Inflammatory macrophage (primary cell): ENCODE results near the gene EYA2.
A peak's percentile ranks its signal among the peaks of the same experiment; 100 is the strongest.

Experiments
- DNase-seq, 2 donors: peaks; one replicate each; pipeline ENCODE4 v3.0.0-alpha.2; 2020 to 2022

Gene EYA2

DNA sequence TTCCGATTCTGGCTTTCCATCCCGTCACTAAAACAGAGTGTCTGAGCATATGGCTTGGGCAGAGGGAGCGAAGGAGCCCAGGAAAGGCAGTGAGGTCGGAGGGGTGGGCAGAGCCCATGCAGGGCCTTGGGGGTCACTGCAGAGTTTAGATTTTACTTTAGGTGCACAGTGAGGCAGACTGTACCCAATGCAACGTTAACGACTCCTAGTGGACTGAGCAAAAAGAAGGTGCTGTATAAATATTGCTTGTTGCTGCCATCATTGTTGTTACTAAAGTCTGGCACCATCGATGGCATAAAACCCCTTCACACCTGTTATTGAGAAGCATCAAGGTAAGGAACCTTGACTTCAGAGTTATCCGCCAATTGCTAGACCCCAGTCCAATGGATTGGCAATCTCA lies 119.0 kb downstream of the EYA2 start:
- no peak for DNase-seq

DNA sequence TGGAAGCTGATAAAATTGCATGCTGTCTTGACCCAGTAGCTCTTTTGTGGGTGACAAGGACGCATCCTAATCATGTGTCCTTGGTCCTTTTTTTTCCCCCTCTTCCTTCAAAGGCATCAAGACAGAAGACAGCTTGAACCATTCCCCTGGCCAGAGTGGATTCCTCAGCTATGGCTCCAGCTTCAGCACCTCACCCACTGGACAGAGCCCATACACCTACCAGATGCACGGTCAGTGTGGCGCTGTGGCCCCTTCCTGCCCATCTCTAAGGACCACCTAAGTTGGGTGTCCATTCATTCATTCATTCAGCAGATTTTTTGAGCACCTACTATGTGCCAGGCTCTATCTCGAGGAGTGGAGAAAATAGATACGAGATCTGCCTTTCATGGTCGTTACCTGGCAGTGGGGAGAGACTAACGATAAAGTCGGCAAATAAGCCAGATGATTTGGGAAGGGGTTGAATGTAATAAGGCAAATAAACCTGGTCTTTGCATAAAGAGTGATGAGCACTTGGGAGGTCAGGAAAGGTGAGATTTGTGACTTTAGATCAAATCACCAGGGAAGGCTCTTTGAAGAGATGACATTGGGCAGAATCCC lies 121.5 kb downstream of the EYA2 start:
- DNase-seq, result no peak

DNA sequence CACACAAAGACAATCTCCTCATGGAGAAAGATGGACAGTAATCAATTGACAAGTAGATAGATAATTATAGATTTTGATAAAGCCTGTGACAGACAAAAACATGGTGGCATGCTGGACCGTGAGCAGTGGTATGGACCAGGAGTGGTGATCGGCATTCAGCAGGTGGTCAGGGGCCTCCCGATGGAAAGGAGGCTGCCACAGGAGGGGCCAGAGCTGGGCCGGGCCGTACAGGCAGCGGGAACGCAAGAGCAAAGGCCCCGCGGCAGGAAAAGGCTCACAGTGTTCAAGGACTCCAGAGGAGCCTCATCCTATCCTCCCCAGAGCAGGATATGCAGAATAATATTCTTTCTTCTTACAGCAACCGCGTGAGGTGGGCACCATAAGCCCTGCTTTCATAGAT lies 123.7 kb downstream of the EYA2 start:
- DNase-seq, result no peak

DNA sequence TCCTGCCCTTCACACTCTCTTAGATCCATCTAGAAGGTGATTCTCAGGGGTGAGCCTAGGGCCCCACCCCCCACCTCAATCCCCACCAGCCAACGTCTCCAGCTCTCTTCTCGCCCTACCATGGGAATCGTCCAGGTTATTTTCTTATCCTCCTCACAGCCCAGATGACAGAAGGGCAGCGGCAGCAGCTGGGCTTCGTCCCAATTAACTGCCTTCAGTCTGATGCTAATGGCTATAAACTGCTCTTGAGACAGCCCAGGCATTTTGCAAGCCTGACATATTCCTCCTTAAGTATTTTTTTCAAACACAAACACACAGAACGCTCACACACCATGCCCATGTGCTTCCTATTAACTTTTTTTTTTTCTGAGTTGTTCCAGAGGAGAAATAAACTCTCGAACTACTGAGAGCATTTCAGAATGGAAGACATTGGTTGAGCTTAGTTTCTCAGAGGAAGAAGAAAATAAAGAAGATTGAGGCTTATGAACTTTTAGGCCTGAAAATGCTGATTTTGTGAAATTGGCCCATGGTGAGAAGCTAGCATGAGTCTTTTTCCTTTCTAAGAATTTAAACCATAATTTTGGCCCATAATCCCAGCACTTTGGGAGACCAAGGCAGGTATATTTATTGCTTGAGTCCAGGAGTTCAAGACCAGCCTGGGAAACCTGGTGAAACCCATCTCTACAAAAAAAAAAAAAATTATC lies 124.6 kb downstream of the EYA2 start:
- DNase-seq, result no peak

DNA sequence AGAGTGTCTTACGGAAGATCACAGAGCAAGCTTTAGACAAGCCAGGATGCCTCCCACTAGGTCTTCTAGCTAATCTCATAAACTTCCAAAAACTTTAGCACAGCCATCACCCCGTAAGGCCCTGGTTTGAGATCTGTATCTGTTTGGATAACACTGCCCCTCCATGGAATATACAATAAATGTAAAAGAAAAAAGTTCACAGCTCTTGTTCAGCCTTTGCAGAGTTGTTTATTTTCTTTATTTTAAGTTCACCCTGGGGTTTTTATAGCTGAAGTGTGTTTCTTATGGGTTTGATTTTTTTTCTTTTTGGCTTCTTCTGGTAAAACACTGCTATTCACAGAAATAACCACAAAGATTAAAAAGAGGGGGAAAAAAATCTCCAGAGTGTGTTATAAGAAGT lies 125.6 kb downstream of the EYA2 start:
- no peak for DNase-seq

DNA sequence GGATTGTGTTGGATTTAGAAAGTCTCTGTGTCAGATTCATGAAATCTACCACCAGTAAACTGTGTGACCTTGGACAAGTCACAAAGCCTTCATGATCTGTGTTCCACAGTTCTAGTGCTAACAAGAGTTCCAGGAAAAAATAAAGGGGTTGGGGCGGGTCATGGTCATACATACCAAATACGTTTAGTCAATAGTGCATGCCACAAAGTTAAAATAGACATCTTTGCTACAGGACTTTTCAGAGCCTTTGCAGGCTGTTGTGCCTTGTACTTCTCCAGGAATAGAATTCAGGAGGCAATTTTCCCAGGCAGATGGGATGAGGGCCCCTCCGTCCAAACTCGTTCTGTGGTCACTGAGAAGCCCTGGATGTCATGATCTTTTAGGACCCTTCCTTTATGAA lies 127.2 kb downstream of the EYA2 start:
- DNase-seq, result no peak

DNA sequence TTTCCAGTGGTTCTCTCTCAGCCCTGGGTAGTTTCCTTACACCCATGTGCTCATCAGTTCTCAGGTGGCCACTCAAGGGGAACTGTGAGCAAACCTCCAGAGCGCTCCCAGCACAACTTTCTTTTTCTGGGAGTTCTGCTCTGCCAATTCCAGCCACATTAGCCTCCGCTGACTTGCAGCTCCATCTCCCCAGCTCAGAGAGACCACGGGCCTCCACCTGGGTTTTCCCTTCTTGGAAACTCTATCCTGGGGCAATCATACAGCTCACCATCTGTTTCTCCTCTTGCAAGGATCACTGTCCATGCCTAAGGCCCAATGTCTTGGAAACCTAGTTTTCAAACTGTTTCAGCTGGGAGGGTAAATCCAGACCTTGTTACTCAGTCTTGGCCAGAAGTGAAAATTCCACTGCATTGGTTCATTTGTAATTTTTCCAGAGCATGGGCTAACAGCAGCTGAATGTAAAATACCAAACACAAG lies 129.9 kb downstream of the EYA2 start:
- DNase-seq, result no peak

DNA sequence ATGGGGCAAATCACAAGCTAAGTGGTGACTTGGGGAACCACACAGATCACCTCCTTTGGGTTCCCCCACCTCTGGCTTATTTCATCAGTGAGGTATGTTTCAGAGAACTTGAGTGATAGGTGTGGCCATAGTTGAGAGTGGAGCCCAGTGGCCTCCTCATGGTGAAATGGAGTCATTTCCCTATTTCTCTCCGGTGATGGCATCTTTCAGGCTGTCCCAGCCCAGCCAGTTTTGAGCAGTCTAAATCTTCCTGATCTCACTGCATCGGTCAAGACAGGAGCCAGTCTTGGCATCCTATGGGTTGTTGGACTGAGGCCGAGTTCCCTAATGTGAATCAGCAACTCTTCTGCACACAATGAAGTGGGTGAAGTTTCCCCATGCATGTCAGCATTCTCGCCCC lies 132.4 kb downstream of the EYA2 start:
- DNase-seq, result peak; percentile 9 to 18

DNA sequence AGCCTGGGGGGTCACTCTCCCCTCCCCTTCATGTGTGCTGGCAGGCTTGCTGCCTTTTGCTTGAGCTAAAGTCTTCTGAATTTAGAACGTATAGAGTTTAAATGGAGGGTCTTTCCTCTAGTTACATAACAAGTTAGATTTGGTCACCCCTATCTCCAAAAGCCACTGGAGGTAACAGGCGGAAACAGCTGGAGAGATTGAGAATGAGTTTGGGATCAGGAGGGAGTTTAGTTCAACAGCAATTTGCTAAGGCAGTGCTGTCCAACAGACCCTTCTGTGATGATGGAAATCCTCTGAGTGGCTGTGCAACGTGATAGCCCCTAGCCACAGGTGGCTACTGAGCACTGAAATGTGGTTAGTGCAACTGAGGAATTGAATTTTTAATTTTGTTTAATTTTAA lies 132.8 kb downstream of the EYA2 start:
- DNase-seq, result no peak

DNA sequence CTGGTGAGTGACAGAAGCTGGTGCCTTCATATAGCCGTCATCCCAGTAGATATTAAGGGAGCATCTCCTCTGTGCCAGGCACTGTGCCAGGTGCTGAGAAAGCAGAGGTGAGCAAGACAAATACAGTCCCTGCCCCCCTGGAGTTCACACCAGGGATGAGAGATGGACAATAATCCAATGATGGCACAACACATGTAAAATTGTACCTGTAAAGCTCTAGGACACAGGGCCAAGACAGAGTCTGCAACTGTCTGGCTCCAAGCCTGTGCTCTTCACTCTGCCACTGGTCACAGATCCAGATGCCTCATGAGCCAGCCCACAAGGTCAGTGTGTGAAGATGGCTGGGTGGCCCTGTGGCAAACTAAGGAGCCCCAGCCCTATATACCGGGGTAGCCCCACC lies 133.8 kb downstream of the EYA2 start:
- DNase-seq, result no peak

DNA sequence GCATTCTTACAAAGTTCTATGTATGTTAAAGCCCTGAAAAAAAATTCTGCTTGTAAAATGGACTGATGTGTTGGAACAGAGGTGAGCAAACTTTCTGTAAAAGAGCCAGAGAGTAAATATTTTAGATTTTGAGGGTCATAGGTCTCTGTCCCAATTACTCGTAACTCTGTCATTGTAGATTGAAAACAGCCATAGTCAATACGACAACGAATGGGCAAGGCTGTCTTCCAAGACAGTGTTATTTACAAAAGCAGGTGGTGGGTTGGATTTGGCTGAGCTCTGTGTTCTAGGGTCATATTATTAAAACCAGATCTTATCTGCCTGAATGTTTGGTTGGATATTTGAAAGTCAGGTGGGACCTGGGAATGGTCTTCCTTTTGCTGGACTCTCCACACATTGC lies 135.2 kb downstream of the EYA2 start:
- no peak for DNase-seq

DNA sequence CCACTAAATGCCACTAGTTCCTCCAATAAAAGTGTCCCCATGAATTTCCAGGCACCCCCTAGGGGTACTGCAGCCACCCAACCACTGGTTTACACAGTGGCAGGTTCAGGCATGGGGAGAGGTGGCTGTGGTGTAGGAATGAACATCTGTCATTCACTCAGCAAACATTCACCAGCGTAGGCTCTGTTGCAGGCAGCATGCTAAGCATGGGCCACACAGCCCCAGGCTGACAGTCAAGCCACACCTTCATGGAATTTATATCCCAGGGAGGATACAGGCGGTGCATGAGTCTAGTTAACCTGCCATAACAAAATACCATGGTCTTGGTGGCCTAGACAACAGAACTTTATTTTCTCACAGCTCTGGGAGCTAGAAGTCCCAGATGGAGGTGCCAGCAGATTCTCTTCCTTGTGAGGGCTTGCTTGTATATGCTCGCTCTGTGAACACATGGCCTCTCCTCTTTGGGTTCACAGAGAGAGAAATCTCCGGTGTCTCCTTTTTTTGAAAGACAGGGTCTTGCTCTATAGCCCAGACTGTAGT lies 135.7 kb downstream of the EYA2 start:
- no peak for DNase-seq

DNA sequence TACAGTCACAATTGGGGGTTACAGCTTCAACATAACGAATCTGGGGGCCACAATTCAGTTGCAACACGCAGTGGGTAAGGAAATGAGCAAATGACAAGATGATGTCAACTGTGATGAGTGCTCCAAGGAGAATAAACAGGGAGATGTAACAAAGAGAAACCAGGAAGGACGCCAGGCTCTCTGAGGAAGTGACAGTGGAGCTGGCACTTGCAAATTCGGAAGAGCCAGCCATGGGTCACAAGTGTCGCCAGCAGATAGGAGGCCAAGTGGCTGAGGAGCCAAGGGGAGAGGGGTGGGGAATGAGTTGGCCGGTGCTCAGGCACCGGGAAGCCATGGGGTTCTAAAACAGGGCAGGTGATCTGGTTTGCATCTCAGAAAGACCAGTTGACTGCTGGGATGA lies 136.4 kb downstream of the EYA2 start:
- DNase-seq, result peak; percentile 45 to 61

DNA sequence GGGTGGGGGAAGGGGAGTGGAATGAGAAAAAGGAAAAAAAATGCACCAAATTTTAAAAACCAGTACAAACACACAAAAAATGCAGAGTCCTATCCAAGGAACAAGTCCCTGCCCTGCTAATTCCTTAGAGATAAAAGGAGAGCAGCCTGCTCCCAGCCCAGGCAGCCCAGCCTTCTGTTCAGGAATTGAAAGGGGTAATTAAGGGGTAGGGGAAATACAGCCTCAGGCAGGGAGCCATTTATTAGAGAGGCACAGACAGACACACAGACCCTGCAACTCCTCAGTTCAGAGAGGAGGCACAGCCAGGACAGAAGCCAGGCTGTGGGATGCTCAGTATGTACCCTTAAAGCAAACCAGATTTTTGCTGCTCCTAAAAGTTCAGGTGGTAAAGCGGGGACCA lies 137.2 kb downstream of the EYA2 start:
- no peak for DNase-seq

DNA sequence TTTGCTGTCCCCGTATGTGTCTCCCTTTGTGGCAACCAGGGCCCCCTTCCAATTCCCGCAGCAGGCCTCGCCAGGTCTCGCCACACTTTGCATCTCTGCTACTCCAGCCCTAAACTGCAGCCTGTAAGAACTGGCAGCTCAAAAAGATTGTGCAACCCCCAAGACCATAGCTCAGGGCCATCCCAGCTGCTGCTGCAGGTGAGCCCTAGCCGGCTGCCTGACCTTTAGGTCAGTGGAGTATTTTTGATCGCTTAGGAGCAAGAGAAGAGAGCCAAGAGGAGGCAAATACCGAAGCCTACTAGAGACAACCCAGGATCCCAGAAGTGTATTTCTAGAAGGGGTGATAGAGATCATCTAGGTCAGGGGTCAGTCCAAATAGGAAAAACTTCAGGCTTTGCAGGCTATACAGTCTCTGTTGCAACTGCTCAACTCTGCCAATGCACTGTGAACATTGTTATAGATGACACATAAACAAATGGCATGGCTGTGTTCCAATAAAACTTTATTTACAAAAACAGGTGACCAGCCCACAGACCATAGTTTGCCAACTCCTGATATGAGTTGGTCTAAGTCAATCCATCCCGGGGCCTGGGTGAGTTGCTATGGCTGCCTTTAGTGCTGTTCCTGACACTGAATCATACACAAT lies 138.4 kb downstream of the EYA2 start:
- no peak for DNase-seq

DNA sequence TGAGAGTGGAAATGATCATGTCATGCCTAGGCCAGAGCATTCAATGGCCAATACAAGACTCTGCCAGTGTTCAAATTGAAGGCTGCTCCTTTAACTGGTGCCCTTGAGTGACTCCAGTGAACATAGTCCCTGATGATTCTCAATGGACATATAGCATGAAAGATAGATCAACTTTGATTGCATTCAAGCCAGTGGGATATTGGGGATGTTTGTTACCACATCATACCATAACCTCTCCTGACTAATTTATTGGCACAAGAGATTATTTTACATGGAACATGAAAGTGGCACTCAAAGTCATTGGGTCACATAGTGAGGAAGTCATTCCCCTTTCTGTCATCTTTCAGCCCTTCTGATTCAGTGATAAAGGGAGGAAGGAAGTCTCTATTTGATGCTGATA lies 139.0 kb downstream of the EYA2 start:
- no peak for DNase-seq

DNA sequence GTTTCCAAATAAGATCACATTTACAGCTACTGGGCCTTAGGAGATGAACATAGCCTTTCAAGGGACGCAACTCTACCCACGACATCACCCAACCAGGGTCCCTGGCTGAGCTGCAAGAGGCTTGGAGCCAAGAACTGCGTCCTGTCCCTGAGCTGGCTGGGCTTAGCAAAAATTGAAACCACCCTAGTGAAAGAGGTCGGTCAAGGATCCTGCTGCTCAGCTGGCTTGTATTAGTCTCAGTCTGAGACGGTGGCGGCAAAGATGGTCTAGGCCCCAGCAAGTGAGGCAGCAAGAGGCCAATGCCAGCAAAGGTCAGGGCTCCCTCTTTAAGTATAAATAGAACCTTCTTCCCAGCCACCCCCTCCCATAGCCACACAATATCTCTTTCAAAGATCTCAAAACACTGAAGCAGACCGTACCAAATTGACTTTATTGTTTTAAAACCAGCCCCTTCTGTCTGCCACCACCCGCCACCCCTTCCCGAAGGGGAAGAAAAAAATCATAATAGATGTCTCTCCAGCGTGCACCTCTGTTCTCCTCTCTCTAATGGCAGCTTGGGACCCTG lies 140.5 kb downstream of the EYA2 start:
- DNase-seq, result no peak

DNA sequence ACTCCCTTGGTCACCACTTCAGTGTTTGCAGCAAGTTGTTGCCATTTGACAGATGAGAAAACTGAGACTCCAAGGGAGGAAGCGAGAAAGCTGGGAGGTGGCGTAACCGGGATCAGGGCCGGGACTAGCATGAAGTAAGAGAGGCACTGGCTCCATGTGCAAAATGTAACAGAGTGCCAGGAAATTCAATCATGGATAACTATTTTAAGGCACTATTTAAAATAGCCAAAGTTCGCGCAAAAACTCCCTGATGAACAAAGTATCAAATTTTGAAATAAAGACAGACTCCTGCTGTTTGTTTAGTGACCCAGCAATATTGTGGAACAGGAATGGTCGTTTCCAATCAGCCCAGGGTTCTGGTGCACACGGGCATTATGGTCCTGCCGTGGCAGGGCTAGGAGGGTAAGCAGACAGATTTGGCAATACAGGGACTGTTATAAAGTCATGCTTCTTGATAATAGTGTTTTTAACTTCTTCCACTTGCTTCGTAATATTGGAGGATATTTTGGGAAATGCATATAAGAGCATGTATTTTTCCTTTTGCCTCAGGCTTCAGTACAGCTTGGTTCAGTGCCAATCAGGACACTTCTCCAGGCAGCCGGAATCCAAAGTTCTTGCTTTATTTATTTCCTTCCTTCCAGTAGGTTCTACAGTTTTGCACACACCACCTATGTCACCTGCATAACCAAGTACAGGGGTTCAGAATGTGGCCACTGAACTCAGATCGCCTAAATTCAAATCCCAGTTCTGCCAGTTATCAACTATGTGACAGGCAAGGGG lies 141.6 kb downstream of the EYA2 start:
- no peak for DNase-seq

DNA sequence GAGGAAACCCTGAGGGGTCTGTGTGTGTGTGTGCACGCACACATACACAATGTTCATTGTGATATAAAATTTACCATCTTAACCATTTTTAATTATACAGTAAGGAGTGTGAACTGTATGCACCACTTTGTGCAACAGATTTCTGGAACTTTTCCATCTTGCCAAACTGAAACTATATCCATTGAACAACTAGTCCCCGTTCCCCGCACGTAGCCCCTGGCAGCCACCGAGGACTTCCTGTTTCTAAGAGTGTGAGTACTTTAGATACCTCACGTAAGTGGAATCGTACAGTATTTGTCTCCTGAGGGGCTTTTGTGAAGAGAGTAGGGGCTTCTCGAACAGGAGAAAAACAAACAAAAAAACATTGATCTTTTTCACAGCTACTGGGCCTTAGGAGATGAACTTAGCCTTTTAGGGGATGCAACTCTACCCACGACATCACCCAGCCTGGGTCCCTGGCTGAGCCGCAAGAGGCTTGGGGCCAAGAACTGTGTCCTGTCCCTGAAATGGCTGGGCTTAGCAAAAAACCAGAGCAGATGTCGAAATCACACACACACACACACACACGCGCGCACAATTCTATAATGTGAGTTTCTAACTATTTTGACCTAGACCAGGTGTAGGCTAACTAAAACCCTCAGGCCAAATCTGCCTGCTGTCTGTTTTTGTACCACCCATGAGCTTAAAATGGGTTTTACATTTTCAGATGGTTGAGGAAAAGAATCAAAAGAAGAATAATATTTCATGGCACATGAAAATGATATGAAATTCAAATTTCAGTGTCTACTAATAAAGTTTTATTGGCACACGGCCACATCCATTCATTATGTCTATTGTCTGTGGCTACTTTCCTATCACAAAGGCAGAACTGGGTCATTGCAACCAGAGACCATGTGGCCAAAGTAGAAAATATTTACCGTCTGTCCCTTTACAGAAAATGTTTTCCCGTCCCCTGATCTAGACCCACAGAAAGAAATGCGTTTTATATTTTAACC lies 144.2 kb downstream of the EYA2 start:
- DNase-seq, result peak in 1 of 2 donors; percentile 6

DNA sequence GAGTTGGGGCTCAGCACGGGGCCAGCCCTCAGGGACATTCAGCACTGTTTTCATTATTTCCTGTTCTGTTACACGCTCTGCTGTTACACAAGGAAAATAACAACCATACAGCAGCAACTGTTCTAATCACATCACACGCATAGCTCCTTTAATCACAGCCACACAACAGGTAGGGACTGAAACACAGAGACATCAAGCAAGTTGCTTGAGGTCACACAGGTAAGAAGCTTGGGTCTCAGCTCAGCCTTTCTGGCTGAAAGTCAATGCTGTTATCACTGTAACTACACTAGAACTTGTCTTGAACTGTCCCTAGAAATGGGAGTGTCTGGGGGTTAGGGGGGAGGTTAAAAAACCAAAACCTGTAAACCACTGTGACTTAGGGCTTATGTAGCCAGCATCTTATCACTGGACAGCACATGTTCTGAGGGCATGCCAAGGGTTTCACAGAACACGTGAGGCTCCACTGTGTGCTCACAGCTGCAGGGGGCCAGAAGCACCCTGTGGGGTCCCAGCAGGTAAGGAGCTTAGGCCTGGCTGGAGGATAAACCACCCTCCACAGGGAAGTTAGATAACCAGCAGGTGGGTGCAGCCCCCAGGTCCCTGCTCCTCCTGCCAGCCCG lies 146.0 kb downstream of the EYA2 start:
- DNase-seq, result no peak

DNA sequence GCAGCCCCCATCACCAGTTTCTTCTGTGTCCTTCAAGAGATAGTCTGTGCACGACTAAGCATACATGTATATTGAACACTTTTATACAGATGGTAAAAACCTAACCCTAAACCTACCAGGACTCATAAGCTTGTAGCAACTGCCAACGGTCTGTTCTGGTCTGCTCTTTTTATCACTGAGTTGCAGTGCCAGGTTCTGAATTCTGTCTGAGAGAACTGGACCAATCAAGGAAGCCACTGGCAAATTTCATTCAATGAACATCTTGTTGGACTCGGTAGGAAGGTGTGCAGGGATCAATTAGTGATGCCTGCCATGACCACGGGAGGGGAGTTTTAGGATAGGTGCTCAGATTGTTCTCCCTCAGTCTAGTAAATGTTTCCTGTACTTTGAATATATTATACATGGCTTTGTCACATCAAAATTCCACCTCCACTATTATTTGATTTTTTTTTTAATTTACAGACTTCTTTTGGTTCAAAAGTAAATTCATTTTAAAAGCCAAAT lies 146.8 kb downstream of the EYA2 start:
- DNase-seq, result no peak
